Measurements from ENCODE around the gene FAM107A. TPM values are rescaled to one million over a fixed set of nuclear protein-coding genes. Genes with fewer than 3 reads are reported as not detected.

Gene FAM107A
- total RNA-seq, 1 donor from 2014 or later = 115 TPM

DNA sequence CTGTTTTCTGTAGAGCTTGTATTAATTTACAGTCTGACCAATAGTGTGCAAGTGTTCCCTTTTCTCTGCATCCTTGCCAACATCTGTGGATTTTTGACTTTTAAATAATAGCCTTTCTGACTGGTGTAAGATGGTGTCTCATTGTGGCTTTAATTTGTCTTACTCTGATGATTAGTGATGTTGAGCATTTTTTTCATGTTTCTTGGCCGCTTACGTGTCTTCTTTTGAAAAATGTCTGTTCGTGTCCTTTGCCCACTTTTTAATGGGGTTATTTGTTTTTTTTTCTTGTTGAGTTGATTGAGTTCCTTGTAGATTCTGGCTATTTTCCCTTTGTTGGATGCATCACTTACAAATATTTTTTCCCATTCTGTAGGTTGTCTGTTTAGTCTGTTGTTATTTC, 32.6 kb downstream of the FAM107A start:
- no peaks in the 10 kb centered on the region for H3K4me1 ChIP-seq
- H3K4me3 ChIP-seq = no peak overlapping the region
- H3K27ac ChIP-seq (replicated peaks) = no peak overlapping the region
- intact Hi-C loops (cut with micrococcal nuclease) = no loop called here
- no peaks in the 10 kb centered on the region for H3K36me3 ChIP-seq
- H3K9me3 ChIP-seq (replicated peaks) = no peaks in the 10 kb centered on the region
- peaks cover 3% of the 10 kb centered on the region for H3K27me3 ChIP-seq (ENCODE audit: low read depth)
- no peak for DNase-seq
- TF ChIP-seq, protein P1, sequence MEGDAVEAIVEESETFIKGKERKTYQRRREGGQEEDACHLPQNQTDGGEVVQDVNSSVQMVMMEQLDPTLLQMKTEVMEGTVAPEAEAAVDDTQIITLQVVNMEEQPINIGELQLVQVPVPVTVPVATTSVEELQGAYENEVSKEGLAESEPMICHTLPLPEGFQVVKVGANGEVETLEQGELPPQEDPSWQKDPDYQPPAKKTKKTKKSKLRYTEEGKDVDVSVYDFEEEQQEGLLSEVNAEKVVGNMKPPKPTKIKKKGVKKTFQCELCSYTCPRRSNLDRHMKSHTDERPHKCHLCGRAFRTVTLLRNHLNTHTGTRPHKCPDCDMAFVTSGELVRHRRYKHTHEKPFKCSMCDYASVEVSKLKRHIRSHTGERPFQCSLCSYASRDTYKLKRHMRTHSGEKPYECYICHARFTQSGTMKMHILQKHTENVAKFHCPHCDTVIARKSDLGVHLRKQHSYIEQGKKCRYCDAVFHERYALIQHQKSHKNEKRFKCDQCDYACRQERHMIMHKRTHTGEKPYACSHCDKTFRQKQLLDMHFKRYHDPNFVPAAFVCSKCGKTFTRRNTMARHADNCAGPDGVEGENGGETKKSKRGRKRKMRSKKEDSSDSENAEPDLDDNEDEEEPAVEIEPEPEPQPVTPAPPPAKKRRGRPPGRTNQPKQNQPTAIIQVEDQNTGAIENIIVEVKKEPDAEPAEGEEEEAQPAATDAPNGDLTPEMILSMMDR (IDR thresholded peaks at IDR 0.05; ENCODE audit: borderline replicate concordance) = no peak

GRCh38 chr3:58540176-58540858, 36.9 kb downstream of the FAM107A start:
- TF ChIP-seq, protein P1 (IDR thresholded peaks at IDR 0.05; ENCODE audit: borderline replicate concordance) = no peak
- H3K4me1 ChIP-seq = peaks cover 29% of the 10 kb centered on the region
- intact Hi-C loops (cut with micrococcal nuclease) = no loop called here
- no peak overlapping the region for H3K27ac ChIP-seq (replicated peaks)
- H3K36me3 ChIP-seq = no peaks in the 10 kb centered on the region
- no peaks in the 10 kb centered on the region for H3K9me3 ChIP-seq (replicated peaks)
- no peaks in the 10 kb centered on the region for H3K27me3 ChIP-seq (ENCODE audit: low read depth)
- DNase-seq = no peak
- no peak overlapping the region for H3K4me3 ChIP-seq

- Histone ChIP-seq H3K9me3 (replicated peaks) (no peaks in the 10 kb centered on the region), H3K4me1 (peaks cover 33% of the 10 kb centered on the region), H3K36me3 (peaks cover 3% of the 10 kb centered on the region), H3K27ac (replicated peaks) (no peak overlapping the region), H3K27me3 (ENCODE audit: low read depth) (no peaks in the 10 kb centered on the region), H3K4me3 (no peak overlapping the region)
- intact Hi-C loops (cut with micrococcal nuclease) = no loop called here
- TF ChIP-seq, protein P1 (IDR thresholded peaks at IDR 0.05; ENCODE audit: borderline replicate concordance) = no peak
- no peak for DNase-seq
These were observed 37.6 kb downstream of the FAM107A start for GRCh38 chr3:58539626-58540025.

DNA sequence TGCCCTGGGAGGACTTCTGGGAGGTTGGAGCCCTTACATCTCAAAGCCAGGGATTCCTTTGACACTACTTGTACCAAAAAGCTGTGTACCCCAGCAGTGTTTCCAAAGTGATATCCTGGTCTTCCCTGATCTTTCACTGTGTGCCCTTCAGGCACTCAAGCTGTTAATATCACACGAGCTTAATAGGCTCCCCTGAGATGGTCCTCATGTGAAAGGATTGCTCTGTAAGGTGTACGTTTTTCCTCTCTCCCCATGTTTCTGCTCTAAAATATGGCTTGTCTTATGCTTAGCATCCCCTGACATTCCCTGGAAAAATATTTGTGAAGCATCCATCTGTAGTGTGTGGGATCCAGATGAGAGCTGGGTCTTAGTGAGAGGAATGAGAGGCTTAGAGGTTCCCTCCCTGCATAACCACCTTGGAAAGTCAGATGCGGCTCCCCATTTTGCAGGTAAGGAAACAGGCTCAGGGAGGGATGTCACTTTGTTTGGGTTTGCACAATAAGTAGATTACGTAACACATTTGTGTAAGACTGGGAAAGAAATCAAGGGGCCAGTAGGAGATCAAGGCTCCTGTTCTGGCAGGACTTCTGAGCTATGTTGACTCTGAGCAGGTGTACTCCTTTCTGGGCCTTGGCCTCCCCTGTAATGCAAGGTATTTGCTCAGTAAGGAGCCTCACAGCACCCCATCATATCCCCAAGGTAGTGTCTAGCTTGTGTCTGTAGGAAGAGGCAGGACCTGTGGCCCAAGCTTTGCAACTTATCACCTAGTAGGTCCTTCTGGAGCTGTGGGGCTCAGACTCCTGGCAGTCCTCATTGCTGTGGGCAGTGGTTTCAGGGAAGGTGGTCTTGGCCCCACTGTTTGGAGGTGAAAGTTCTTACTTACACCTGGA, 39.5 kb downstream of the FAM107A start:
- intact Hi-C loops (cut with micrococcal nuclease) = no loop called here
- Histone ChIP-seq H3K9me3 (replicated peaks) (no peaks in the 10 kb centered on the region), H3K4me1 (peaks cover 42% of the 10 kb centered on the region), H3K27ac (replicated peaks) (peak overlapping the region; percentile 91), H3K36me3 (peaks cover 20% of the 10 kb centered on the region), H3K4me3 (peak overlapping the region; percentile 69), H3K27me3 (ENCODE audit: low read depth) (no peaks in the 10 kb centered on the region)
- DNase-seq = no peak
- TF ChIP-seq, protein P1 (IDR thresholded peaks at IDR 0.05; ENCODE audit: borderline replicate concordance) = no peak

DNA sequence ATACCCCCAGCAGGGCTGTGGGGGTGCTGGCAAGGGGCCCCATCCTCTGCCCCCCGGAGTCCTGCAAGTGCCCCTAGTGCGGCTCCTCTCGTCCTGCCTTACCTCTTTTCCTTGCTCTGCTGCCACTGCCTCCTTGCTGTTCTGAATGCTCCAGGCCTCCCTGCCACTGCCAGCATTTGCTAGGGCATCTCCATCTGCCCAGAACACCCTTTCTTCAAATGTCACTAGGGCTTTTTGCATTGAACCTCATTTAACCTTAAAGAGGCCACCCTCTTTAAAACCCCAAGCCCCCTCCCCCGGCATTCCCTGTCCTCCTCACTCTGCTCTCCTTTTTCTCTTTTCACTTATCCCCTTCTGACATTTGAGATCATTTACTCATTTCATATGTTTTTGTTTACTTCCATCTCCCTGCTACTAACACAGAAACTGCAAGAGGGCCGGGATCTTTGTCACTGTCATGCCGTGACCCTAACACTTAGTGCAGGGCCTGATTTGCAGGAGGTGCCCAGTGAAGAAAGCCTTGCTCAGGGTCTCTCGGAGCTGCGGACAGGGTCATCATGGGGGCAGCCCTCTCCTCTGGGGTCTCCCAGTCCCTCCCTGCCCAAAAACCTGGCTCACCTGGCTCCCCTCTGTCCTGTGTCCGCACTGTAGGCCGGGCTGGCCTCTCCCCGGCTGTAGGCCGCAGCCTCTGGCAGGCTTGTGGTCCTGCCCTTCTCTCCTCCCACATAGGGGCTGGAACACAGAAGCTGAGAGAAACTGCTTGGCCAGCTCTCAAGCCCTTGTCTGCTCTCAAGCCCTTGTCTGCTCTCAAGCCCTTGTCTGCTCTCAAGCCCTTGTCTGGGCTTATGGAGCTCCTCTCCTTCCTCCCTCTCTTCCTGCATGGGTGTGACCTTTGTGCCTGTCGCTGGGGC, 40.4 kb downstream of the FAM107A start, which contains the start of gene ACOX2:
TSS of gene ACOX2 (minus strand) at position 690 of the 911 bp plus-strand sequence. CDS start 2,084 bp downstream, outside the sequence.
- Histone ChIP-seq H3K27ac (replicated peaks) (peak within 1 kb of the TSS; percentile 91), H3K4me3 (peak within 1 kb of the TSS; percentile 69), H3K4me1 (peaks cover 46% of the 10 kb centered on the region), H3K9me3 (replicated peaks) (no peaks in the 10 kb centered on the region), H3K36me3 (peaks cover 29% of the 10 kb centered on the region), H3K27me3 (ENCODE audit: low read depth) (no peaks in the 10 kb centered on the region)
- DNase-seq = peak; percentile 79
- TF ChIP-seq, protein P1 (IDR thresholded peaks at IDR 0.05; ENCODE audit: borderline replicate concordance) = no peak
- intact Hi-C loops (cut with micrococcal nuclease) = no loop called here
